Measurements from ENCODE around the gene VSTM4.

GRCh38 chr10:49089152-49089551 is 26.2 kb downstream of the VSTM4 start:
- no peak for TF ChIP-seq USF1 (CRISPR knock-in tag; IDR thresholded peaks at IDR 0.05)
- TF ChIP-seq CTCF (IDR thresholded peaks at IDR 0.05): no peak
- no peak for TF ChIP-seq ZNF532 (CRISPR knock-in tag; IDR thresholded peaks at IDR 0.05; ENCODE audit: borderline replicate concordance)
- TF ChIP-seq HMGXB4 (CRISPR knock-in tag; IDR thresholded peaks at IDR 0.05): no peak

Data from WTC11 (cell line).